GM06990 (cell line): ENCODE results near the gene ABHD11.

ENCODE experiments used
- DNase-seq: peaks from one replicate; pipeline ENCODE4 v3.0.0-alpha.2; 2011; ENCODE audit not compliant: insufficient read length; ENCODE audit errors: extremely low read depth
- H3K27me3 ChIP-seq: replicated peaks from 2 replicates; pipeline ENCODE4 v1.6.0; 2011; ENCODE audit warnings: low read length; ENCODE audit not compliant: control insufficient read depth, insufficient read depth
- H3K36me3 ChIP-seq: 2 replicates; pipeline ENCODE4 v1.5.1; 2011; ENCODE audit warnings: low read length; ENCODE audit not compliant: control insufficient read depth, insufficient read depth
- H3K4me3 ChIP-seq: replicated peaks from 2 replicates; pipeline ENCODE4 v1.5.1; 2011; ENCODE audit warnings: low read depth, mild to moderate bottlenecking, control low read depth, low read length
- CTCF ChIP-seq: IDR thresholded peaks from 2 replicates; pipeline ENCODE4 v1.5.1; 2011; ENCODE audit warnings: low read length, control low read depth, mild to moderate bottlenecking, inconsistent platforms; ENCODE audit not compliant: insufficient read depth, poor library complexity, severe bottlenecking

Gene ABHD11

GRCh38 chr7:73706126-73707044 lies 32.2 kb downstream of the ABHD11 start:
- no peak overlapping the region for H3K4me3 ChIP-seq
- no peak for TF ChIP-seq CTCF
- DNase-seq: no peak
- no peaks in the 10 kb centered on the region; the same call in 1 of the 2 replicates for H3K36me3 ChIP-seq
- H3K27me3 ChIP-seq: no peaks in the 10 kb centered on the region

GRCh38 chr7:73705551-73705920 lies 33.1 kb downstream of the ABHD11 start:
- Histone ChIP-seq H3K4me3 (no peak overlapping the region), H3K36me3 (no peaks in the 10 kb centered on the region; the same call in 1 of the 2 replicates), H3K27me3 (no peaks in the 10 kb centered on the region)
- DNase-seq: no peak
- no peak for TF ChIP-seq CTCF

GRCh38 chr7:73704640-73705550 lies 33.7 kb downstream of the ABHD11 start:
- H3K36me3 ChIP-seq: no peaks in the 10 kb centered on the region; the same call in 1 of the 2 replicates
- H3K27me3 ChIP-seq: no peaks in the 10 kb centered on the region
- DNase-seq: no peak
- no peak overlapping the region for H3K4me3 ChIP-seq
- no peak for TF ChIP-seq CTCF

DNA sequence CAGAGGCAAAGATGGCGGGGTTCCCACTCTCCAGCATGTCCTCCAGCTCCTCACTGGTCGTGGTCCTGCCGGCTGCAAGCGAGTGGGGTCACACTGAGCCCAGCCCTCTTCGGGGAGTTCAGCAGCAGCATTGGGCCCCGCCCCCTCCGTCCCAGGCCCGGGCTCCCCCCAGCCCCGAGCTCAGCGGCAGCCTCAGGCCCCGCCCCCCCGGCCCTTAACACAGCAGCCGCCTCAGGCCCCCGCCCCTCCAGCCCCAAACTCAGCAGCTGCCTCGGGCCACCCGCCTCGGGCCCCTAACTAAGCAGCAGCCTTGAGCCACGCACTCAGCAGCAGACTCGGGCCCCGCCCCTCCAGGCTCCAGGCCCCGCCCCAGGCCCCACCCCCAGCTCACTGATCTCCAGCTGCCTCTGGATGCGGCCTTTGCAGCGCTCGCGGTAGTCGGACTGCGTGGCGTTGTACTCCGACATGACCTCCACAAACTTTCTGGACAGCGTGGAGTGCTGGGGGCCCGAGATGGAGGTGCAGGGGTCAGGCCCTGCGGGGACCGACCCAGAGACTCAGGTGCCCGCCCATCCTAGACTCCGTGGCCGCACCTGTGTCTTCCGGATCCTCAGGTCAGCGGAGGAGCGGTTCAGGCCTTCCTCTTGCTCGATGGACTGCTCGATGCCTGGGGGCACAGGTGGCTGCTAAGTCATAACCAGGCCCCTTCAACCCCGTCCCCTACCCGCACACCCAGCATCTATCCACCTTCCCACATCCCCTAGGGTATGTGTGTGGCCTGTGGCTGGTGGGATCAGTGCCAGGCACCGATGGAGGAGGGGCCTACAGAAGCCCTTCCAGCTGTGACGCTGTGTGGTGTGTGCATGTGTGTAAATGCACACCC lies 34.6 kb downstream of the ABHD11 start:
- H3K4me3 ChIP-seq: no peak overlapping the region

More for the DNA sequence above, 34.6 kb downstream of the ABHD11 start:
- Histone ChIP-seq H3K27me3 (no peaks in the 10 kb centered on the region), H3K36me3 (peaks cover 6% of the 10 kb centered on the region)
- DNase-seq: no peak
- TF ChIP-seq CTCF: no peak
